GM21528 (cell line): ENCODE results near the gene MEPCE.
A peak's percentile ranks its signal among the peaks of the same experiment; 100 is the strongest.

ENCODE experiments used
- ATAC-seq: cut with Tn5 transposase; IDR thresholded peaks from one replicate; pipeline ENCODE4 v1.9.1; 2021; ENCODE audit warnings: mild to moderate bottlenecking, moderate library complexity; ENCODE audit not compliant: unreplicated experiment, low FRiP score

The MEPCE gene

DNA sequence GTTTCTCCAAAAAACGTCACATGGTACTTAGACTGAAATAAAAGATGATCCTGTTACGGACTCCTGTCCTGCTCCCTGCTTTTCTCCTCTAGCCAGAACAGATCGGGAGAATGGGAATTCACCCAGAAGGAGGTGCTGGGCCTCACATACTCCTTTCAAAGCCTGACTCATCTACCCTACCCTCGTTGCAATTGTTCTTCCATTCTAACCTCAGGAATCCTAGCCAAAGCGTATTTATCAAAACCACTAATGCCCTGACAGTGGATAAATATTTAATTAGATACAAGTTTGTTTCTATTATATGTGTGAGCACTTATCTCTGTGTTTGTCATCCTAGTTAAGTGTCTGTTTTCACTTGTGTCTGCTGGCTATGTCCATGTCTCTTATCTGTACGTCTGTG is 22.9 kb upstream of the MEPCE start:
- no peak for ATAC-seq

DNA sequence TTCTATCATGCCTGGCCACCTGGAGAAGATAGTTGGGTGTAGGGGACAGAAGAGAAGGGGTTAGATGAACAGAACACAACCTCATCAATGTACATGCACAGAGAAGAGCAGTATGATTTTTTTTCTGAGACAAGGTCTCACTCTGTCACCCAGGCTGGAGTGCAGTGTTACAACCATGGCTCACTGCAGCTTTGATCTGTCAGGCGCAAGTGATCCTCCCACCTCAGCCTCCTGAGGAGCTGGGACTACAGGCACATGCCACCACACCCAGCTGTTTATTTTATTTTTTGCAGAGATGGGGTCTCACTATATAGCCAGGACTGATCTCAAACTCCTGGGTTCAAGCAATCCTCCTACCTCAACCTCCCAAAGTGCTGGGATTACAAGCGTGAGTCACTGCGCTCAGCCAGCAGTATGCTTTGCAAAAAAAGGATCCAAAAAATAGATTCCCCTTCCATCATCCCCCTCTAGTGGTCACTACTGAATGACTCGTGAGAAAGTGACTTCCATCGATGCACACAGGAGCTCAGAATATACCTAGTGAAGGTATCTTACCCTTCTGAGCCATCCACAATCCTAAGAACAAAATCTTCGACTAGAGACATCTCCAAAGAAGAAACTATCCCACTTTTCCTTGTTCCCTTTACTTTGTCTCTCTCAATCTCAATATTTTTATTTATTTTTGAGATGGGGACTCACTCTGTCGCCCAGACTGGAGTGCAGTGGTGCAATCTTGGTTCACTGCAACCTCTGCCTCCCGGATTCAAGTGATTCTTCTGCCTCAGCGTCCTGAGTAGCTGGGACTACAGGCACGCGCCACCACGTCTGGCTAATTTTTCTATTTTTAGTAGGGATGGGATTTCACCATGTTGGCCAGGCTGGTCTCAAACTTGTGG is 22.1 kb upstream of the MEPCE start:
- ATAC-seq, result no peak

DNA sequence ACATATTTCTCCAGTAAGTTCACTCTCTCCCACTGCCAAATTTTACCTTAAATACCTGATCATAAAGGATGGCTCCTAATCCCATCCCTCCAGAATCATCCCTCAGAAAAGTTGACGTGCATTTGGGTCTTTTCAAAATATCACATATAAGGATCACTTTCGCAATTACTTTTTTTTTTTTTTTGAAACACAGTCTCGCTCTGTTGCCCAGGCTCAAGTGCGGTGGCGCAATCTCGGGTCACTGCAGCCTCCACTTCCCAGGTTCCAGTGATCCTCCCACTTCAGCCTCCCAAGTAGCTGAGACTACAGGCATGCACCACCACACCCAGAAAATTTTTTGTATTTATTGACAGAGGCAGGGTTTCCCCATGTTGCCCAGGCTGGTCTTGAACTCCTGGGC is 18.5 kb upstream of the MEPCE start:
- no peak for ATAC-seq

GRCh38 chr7:100413346-100413745 is 16.3 kb upstream of the MEPCE start:
- ATAC-seq, result no peak

DNA sequence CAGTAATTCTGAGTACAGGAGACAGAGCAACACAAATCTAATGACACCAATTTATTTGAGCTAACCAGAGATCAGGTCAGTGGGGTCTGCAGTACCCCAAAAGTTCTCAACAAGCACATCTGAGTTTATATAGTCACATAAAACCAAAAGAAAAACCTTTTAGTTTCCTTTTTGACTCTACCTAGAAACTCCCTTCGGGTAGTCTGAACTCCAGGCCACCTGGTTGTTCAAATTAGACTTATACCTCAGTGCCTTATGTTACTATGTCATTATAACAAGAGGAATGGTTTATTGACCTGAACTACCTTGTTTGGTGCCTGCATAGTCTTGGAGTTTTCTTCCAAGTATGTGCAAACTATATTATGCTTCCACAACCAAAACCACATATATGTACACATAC is 15.7 kb upstream of the MEPCE start:
- no peak for ATAC-seq

DNA sequence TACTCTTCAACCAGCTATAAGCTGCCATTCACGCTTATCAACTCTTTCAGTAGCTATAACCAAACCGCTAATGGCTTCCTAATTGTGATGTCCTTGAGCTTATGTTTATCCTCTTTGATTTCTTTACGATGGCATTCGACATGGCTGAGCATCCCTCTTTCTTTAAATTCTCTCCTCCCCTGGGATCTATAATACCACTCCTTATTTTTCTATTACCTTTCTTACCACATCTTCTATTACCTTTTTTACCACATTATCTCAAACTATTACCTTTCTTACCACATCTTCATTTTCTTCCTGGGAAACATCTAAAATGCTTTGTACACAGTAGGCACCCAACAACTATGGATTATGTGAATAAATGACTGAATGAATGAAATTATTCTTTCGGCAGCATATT is 14.2 kb upstream of the MEPCE start:
- no peak for ATAC-seq

DNA sequence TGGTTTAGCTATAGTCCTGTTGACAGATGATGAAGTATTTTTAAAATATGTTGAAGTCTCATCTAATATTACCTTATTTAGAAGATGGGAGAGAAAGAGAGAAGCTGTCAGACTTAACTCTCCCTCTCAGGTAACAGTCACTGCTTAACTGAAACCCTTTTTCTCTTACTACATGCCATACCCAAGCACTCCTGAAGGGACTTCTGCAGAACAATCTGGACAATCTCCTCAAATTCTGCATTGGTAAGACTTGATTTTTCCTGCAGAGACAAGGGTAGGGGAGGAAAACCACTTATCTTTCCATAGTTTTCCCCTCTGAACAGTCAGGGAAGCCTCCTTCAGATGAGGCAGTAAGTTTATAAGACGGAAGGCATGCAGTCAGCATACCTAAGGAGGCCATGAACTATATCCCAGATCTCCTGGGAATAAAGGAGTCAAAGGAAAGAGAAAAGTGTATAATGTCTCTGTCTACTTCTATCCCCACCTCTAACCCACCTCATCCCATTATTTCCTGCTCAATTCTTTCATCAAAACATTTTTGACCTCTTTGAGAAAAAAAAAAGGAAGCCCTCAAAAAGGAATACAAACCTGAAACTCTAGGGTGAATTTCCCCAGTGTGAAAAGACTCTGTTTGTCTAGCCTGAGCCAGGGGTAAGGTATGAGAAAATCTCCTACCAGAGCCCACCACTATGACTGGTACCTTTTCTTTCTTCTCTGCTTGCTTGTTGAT is 10.5 kb upstream of the MEPCE start:
- ATAC-seq, result no peak

- no peak for ATAC-seq
Observed at GRCh38 chr7:100419660-100420226, 9.9 kb upstream of the MEPCE start.

DNA sequence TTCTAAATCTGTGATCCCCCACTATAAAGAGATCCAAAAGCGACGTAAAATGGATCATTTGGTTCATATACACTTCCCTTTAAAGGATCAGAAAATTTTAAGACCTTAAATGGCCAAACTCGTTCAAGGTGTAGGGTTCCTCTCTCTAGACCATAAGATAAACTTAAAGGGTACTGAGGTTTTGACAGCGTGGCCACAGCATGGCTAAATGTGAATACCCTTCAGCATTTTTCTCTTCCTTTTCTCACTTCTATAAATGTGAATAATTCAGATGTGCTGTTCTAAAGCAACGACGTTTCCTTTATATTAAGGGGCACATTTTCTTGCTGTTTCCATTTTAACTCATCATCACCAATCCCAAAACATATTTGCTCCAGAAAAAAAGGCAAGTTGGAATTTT is 6.3 kb upstream of the MEPCE start:
- ATAC-seq, result no peak

- ATAC-seq, result no peak
Observed at GRCh38 chr7:100425347-100425746, 4.3 kb upstream of the MEPCE start.

DNA sequence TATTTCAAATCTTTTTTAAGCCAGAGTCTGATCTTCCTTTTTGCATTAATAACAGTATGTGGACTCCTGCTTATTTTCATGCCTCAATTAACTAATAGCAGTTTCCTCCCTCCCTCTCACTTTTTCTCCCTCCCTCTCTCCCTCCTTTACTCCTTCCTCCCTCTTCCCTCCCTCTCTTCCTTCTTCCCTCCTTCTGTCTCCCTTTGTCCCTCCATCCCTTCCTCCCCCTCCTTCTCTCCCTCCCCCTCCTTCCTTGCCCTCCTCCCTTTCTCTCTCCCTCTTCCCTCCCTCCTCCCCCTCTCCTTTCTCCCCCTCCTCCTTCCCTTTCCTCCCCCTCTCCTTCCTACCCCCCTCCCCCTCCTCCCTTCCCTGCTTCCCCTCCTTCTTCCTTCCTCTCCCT is 3.1 kb upstream of the MEPCE start:
- no peak for ATAC-seq

DNA sequence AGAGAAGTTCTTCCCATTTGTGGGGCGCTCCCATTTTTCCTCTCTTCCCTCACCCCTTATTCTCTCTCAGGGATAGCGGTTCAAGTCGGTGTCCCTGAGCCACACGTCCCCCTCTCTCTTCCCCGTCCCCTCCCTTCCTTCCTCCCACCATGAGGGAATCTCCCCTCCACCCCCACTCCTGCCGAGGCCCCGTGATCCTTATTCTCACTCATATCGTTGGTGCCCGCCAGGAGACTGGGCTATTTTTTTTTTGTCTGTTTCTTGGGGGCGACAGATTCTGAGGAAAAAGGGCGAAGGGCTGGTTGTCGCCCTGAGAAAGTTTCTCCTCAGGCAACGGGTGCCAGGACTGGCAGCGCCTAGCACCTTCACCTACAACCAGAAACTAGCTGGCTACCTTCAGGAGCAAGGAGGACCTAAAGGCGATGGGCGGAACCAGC is 1.9 kb upstream of the MEPCE start:
- no peak for ATAC-seq

DNA sequence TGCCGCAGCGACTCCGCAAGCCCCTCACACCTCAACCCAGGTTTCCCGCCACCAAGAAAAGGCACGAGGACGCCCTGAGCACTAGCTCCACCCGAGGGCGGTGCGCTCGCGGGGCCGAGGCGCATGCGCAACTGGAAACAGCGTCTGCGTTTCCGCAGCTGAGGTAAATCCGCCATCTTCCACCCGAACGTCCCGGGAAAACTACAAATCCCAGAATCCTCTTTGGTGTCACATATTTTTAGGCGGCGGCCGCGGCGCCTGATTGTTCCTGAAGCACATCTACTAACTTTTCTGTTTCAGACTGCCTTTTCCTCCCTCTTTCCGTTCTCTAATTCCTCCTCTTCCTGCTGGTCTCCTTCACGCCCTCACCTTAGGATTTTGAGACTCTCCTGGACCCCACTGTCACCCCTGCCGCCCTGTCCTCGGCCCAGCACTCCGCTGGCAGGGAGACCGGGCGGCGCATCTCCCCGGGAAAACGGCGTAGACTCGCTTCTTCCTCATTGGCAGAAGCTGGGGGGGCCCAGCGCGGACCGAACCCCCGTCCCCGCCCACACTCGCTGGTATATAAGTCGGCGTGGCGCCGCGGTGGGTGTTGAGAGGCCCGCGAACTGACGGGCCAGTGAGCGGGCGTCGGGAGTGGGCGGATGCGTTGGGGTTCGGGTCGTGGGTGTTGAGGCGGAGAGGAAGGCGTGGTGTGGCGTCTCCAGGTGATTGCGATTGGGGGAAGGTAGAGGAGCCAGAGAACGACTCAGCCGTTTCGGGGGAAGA is 1.2 kb upstream of the MEPCE start, which contains the start of gene ZCWPW1:
ZCWPW1 (minus strand) TSS at position 505 of the 768 bp plus-strand sequence. CDS start 8,054 bp downstream, outside the sequence.
- ATAC-seq, result peak; percentile 55

GRCh38 chr7:100428967-100429636 is 529 bp upstream of the MEPCE start:
- peak; percentile 38 for ATAC-seq

DNA sequence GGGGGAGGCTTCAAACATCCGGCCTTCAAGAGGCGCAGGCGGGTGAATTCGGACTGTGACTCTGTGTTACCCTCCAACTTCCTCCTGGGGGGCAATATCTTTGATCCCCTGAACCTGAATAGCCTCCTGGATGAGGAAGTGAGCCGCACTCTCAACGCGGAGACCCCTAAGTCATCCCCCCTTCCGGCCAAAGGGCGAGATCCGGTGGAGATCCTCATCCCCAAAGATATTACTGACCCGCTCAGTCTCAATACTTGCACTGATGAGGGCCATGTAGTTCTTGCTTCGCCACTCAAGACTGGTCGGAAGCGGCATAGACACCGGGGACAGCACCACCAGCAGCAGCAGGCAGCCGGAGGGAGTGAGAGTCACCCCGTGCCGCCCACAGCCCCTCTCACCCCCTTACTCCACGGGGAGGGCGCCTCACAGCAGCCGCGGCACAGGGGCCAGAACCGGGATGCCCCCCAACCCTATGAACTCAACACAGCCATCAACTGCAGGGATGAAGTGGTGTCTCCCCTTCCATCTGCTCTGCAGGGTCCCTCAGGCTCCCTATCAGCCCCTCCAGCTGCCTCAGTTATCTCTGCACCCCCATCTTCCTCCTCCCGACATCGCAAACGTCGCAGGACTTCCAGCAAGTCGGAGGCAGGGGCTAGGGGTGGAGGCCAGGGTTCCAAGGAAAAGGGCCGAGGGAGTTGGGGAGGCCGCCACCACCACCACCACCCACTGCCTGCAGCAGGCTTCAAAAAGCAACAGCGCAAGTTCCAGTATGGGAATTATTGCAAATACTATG is 1.1 kb downstream of the MEPCE start:
- no peak for ATAC-seq

- no peak for ATAC-seq
Observed at GRCh38 chr7:100431286-100431735, 1.7 kb downstream of the MEPCE start.

GRCh38 chr7:100432053-100432452 is 2.4 kb downstream of the MEPCE start:
- no peak for ATAC-seq

GRCh38 chr7:100432621-100433275 is 3.1 kb downstream of the MEPCE start:
- no peak for ATAC-seq

GRCh38 chr7:100433276-100433591 is 3.6 kb downstream of the MEPCE start:
- ATAC-seq, result no peak
